SK-N-SH (cell line): ENCODE measurements around the gene HOXC11.

Source experiments
- MEF2A ChIP-seq: IDR thresholded peaks from 2 replicates; pipeline ENCODE4 v1.4.0; 2012; ENCODE audit warnings: low read depth, borderline replicate concordance
- POLR2AphosphoS5 ChIP-seq: IDR thresholded peaks from 2 replicates; pipeline ENCODE4 v1.6.1; 2012; ENCODE audit warnings: low read depth, low read length
- SMC3 ChIP-seq: IDR thresholded peaks from 2 replicates; pipeline ENCODE4 v1.6.1; 2012; ENCODE audit warnings: low read depth, low read length, improper control_type of control experiment
- TAF1 ChIP-seq: IDR thresholded peaks from 2 replicates; pipeline ENCODE4 v1.6.1; 2012; ENCODE audit warnings: low read depth, mild to moderate bottlenecking, low read length, moderate library complexity, borderline replicate concordance
- TEAD4 ChIP-seq: IDR thresholded peaks from 2 replicates; pipeline ENCODE4 v1.4.0; 2012; ENCODE audit warnings: mild to moderate bottlenecking, borderline replicate concordance; ENCODE audit not compliant: insufficient read depth
- TF ChIP-seq, protein P1 (sequence below): fragments of 200-600 bp; sonication (generic); IDR thresholded peaks from 2 replicates; pipeline ENCODE4 v1.6.1; 2017; ENCODE audit warnings: antibody characterized with exemption, mild to moderate bottlenecking, moderate library complexity

DNA sequence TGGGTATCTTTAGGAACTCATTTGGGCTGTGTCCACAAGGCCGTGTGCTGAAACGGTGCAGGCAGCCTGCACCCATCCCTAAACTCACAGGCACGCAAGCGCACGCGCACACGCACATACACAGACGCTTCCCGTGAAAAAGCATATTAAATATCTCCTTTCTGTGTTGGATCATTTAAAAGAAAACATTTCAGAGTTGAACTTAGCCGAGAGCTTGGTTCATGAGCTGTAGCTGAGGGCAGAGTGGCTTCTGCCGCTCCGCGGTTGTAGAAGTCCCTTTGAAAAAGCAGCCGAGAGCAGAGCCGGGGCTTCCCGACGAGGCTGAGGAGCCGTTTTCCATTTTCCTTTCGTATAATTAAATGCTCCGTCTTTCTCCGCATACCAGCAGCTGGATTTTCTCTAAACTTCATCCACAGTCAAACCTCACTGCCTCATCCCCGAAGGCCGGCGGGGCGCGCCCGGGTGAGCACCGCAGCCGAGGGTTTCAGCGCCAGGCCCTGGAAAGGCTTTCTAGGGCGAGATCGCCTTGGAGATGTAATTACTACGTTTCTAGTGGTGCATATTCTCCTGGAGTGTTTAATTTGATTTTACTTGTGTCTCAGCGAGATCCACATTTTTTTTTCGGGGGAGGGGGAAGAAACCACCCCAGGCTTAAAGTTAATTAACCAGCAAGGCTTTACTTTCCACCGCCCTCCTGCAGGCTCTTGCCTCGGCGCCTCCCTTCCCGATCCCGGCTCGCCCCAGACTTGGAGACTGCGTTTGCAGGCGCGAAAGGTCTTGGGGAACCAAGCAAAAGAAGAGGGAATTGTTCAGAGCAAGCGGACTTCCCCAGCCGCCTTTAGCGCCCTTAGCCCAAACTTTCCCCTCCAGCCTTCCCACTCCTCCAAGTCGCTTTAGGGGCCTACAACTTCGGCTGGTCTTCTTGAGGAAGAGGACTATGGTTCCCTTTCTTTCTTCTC is 37.3 kb upstream of the HOXC11 start:
- TF ChIP-seq, protein P1, sequence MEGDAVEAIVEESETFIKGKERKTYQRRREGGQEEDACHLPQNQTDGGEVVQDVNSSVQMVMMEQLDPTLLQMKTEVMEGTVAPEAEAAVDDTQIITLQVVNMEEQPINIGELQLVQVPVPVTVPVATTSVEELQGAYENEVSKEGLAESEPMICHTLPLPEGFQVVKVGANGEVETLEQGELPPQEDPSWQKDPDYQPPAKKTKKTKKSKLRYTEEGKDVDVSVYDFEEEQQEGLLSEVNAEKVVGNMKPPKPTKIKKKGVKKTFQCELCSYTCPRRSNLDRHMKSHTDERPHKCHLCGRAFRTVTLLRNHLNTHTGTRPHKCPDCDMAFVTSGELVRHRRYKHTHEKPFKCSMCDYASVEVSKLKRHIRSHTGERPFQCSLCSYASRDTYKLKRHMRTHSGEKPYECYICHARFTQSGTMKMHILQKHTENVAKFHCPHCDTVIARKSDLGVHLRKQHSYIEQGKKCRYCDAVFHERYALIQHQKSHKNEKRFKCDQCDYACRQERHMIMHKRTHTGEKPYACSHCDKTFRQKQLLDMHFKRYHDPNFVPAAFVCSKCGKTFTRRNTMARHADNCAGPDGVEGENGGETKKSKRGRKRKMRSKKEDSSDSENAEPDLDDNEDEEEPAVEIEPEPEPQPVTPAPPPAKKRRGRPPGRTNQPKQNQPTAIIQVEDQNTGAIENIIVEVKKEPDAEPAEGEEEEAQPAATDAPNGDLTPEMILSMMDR = no peak
- TF ChIP-seq MEF2A (no peak), TAF1 (no peak), TEAD4 (no peak), SMC3 (no peak), POLR2AphosphoS5 (no peak)
